ENCODE measurements around the gene XPO5. TPM values are rescaled to one million over a fixed set of nuclear protein-coding genes. Genes with fewer than 3 reads are reported as not detected.

XPO5 gene
- total RNA-seq, 1 donor from 2014 or later: 53.0 TPM

GRCh38 chr6:43504756-43505593 is 70.9 kb downstream of the XPO5 start:
- Histone ChIP-seq H3K79me2 (ENCODE audit: insufficient read depth, low read length) (no peaks in the 10 kb centered on the region), H3K27ac (ENCODE audit: low read depth, low read length) (no peak overlapping the region), H3K9me3 (ENCODE audit: insufficient read depth, low read depth, low read length) (no peaks in the 10 kb centered on the region), H3K4me2 (ENCODE audit: low read length) (no peak overlapping the region), H4K20me1 (ENCODE audit: insufficient read depth, low read length) (peaks cover 19% of the 10 kb centered on the region), H3K27me3 (ENCODE audit: insufficient read depth, low read length) (no peaks in the 10 kb centered on the region), H3K4me1 (ENCODE audit: insufficient read depth, low read length) (peaks cover 5% of the 10 kb centered on the region), H3K4me3 (ENCODE audit: insufficient read depth, low read depth, low read length) (no peak overlapping the region), H3K9ac (ENCODE audit: low read length) (no peak overlapping the region), H2AFZ (ENCODE audit: low read depth, low read length) (no peak overlapping the region), H3K36me3 (ENCODE audit: insufficient read depth, low read length) (peaks cover 16% of the 10 kb centered on the region)
- Mint-ChIP-seq H3K4me1 (ENCODE audit: low read depth, unreplicated experiment) (no peaks in the 10 kb centered on the region), H3K36me3 (ENCODE audit: low read depth, unreplicated experiment) (peaks cover 27% of the 10 kb centered on the region), H3K4me3 (ENCODE audit: unreplicated experiment) (peak overlapping the region; percentile 23), H3K9me3 (ENCODE audit: unreplicated experiment) (no peaks in the 10 kb centered on the region), H3K27me3 (ENCODE audit: low read depth, unreplicated experiment) (peaks cover 19% of the 10 kb centered on the region), H3K27ac (ENCODE audit: unreplicated experiment) (no peak overlapping the region)
- no peak for DNase-seq (ENCODE audit: low read depth)
- TF ChIP-seq EZH2 (IDR thresholded peaks at IDR 0.05; ENCODE audit: insufficient read depth, low read length): no peak
- TF ChIP-seq, protein P1, sequence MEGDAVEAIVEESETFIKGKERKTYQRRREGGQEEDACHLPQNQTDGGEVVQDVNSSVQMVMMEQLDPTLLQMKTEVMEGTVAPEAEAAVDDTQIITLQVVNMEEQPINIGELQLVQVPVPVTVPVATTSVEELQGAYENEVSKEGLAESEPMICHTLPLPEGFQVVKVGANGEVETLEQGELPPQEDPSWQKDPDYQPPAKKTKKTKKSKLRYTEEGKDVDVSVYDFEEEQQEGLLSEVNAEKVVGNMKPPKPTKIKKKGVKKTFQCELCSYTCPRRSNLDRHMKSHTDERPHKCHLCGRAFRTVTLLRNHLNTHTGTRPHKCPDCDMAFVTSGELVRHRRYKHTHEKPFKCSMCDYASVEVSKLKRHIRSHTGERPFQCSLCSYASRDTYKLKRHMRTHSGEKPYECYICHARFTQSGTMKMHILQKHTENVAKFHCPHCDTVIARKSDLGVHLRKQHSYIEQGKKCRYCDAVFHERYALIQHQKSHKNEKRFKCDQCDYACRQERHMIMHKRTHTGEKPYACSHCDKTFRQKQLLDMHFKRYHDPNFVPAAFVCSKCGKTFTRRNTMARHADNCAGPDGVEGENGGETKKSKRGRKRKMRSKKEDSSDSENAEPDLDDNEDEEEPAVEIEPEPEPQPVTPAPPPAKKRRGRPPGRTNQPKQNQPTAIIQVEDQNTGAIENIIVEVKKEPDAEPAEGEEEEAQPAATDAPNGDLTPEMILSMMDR (IDR thresholded peaks at IDR 0.05; ENCODE audit: insufficient read depth, low read depth, low read length): no peak
- no peak for FAIRE-seq

DNA sequence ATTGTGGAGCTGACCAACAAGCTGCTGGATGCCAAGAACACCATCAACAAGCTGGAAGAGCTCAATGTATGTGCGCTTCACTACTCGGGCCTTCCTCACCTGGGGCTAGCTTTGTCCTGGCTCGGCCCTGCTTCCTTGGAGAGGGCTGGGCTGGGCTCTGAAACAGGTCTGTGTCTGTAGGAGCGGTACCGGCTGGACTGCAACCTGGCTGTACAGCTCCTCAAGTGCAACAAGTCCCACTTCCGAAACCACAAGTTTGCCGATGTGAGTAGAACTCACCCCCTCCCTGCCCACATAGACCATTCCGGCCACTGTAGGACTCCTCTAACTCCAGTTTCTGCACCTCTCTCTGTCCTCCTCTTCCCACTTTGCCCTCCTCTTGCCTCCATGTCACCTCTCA is 72.4 kb downstream of the XPO5 start:
- Histone ChIP-seq H3K4me3 (ENCODE audit: insufficient read depth, low read depth, low read length) (no peak overlapping the region), H3K4me1 (ENCODE audit: insufficient read depth, low read length) (no peaks in the 10 kb centered on the region), H3K36me3 (ENCODE audit: insufficient read depth, low read length) (peaks cover 26% of the 10 kb centered on the region), H3K9ac (ENCODE audit: low read length) (no peak overlapping the region), H3K27ac (ENCODE audit: low read depth, low read length) (no peak overlapping the region), H3K27me3 (ENCODE audit: insufficient read depth, low read length) (no peaks in the 10 kb centered on the region), H3K9me3 (ENCODE audit: insufficient read depth, low read depth, low read length) (no peaks in the 10 kb centered on the region), H4K20me1 (ENCODE audit: insufficient read depth, low read length) (peaks cover 20% of the 10 kb centered on the region), H2AFZ (ENCODE audit: low read depth, low read length) (no peak overlapping the region), H3K79me2 (ENCODE audit: insufficient read depth, low read length) (no peaks in the 10 kb centered on the region), H3K4me2 (ENCODE audit: low read length) (no peak overlapping the region)
- DNase-seq (ENCODE audit: low read depth) (no peak), FAIRE-seq (no peak)
- Mint-ChIP-seq H3K4me3 (ENCODE audit: unreplicated experiment) (no peak overlapping the region), H3K27ac (ENCODE audit: unreplicated experiment) (no peak overlapping the region), H3K9me3 (ENCODE audit: unreplicated experiment) (no peaks in the 10 kb centered on the region), H3K36me3 (ENCODE audit: low read depth, unreplicated experiment) (peaks cover 32% of the 10 kb centered on the region), H3K27me3 (ENCODE audit: low read depth, unreplicated experiment) (peaks cover 9% of the 10 kb centered on the region), H3K4me1 (ENCODE audit: low read depth, unreplicated experiment) (no peaks in the 10 kb centered on the region)
- TF ChIP-seq, protein P1 (IDR thresholded peaks at IDR 0.05; ENCODE audit: insufficient read depth, low read depth, low read length): no peak
- no peak for TF ChIP-seq EZH2 (IDR thresholded peaks at IDR 0.05; ENCODE audit: insufficient read depth, low read length)

DNA sequence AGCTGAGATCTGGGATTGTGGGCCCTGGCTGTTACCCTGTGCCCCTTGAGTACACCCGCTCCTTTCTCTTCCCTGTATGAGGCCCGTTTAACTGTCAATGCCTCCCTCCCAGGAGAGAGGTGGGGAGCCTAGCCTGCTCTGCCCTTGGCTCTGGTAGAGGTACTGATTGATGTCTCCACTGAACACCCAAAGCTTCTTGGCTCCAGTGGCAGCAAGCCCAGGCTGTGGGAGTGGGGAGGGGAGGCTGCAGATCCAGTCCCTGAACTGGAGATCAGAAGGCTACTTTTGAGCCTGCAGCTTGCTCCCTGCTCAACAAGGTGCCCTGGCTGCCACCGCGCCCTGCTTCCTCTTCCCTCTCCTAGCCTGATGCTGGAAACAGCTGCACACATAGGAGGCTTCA is 73.2 kb downstream of the XPO5 start:
- Mint-ChIP-seq H3K27ac (ENCODE audit: unreplicated experiment) (no peak overlapping the region), H3K4me3 (ENCODE audit: unreplicated experiment) (no peak overlapping the region), H3K27me3 (ENCODE audit: low read depth, unreplicated experiment) (peaks cover 2% of the 10 kb centered on the region), H3K36me3 (ENCODE audit: low read depth, unreplicated experiment) (peaks cover 33% of the 10 kb centered on the region), H3K9me3 (ENCODE audit: unreplicated experiment) (no peaks in the 10 kb centered on the region), H3K4me1 (ENCODE audit: low read depth, unreplicated experiment) (peaks cover 3% of the 10 kb centered on the region)
- no peak for DNase-seq (ENCODE audit: low read depth)
- Histone ChIP-seq H3K79me2 (ENCODE audit: insufficient read depth, low read length) (peaks cover under 1% of the 10 kb centered on the region), H3K4me3 (ENCODE audit: insufficient read depth, low read depth, low read length) (no peak overlapping the region), H3K27ac (ENCODE audit: low read depth, low read length) (no peak overlapping the region), H3K36me3 (ENCODE audit: insufficient read depth, low read length) (peaks cover 26% of the 10 kb centered on the region), H3K4me2 (ENCODE audit: low read length) (no peak overlapping the region), H3K9ac (ENCODE audit: low read length) (no peak overlapping the region), H3K4me1 (ENCODE audit: insufficient read depth, low read length) (no peaks in the 10 kb centered on the region), H3K9me3 (ENCODE audit: insufficient read depth, low read depth, low read length) (no peaks in the 10 kb centered on the region), H4K20me1 (ENCODE audit: insufficient read depth, low read length) (peaks cover 26% of the 10 kb centered on the region), H2AFZ (ENCODE audit: low read depth, low read length) (no peak overlapping the region), H3K27me3 (ENCODE audit: insufficient read depth, low read length) (no peaks in the 10 kb centered on the region)
- TF ChIP-seq, protein P1 (IDR thresholded peaks at IDR 0.05; ENCODE audit: insufficient read depth, low read depth, low read length): no peak
- no peak for FAIRE-seq
